SU-DHL-6 (cell line): Measurements from ENCODE around the gene RRAD.

Experiments used
- H2AFZ ChIP-seq: fragments of 200-600 bp; sonication (generic); 2 replicates; pipeline ENCODE4 v1.6.1; 2014; ENCODE audit warnings: low read depth, mild to moderate bottlenecking, moderate library complexity, mixed read lengths, antibody characterized with exemption, low read length; ENCODE audit not compliant: severe bottlenecking
- H3F3A ChIP-seq: fragments of 200-600 bp; shearing (Covaris generic); 2 replicates; pipeline ENCODE4 v1.6.0; 2016; ENCODE audit warnings: antibody characterized with exemption, mild to moderate bottlenecking; ENCODE audit not compliant: insufficient read depth
- H3K27ac ChIP-seq: fragments of 200-600 bp; sonication (generic); 2 replicates; pipeline ENCODE4 v1.5.1; 2016; ENCODE audit warnings: low read depth, mild to moderate bottlenecking, low read length, moderate library complexity, mixed read lengths
- H3K27me3 ChIP-seq: fragments of 200-600 bp; sonication (generic), shearing (Covaris generic); 2 replicates; pipeline ENCODE4 v1.6.0; 2014; ENCODE audit warnings: mild to moderate bottlenecking, low read length
- H3K36me3 ChIP-seq: fragments of 200-600 bp; sonication (generic); 2 replicates; pipeline ENCODE4 v1.6.1; 2014; ENCODE audit warnings: mild to moderate bottlenecking, low read length, mixed read lengths
- H3K4me2 ChIP-seq: fragments of 300-600, 200-600 bp; shearing (Covaris generic), sonication (generic); 2 replicates; pipeline ENCODE4 v1.6.0; 2014; ENCODE audit warnings: low read length, low read depth, mild to moderate bottlenecking; ENCODE audit not compliant: poor library complexity, severe bottlenecking
- H3K4me3 ChIP-seq: fragments of 200-600 bp; sonication (generic); 2 replicates; pipeline ENCODE4 v1.5.1; 2014; ENCODE audit warnings: antibody characterized with exemption, low read length, mild to moderate bottlenecking, mixed read lengths; ENCODE audit not compliant: insufficient read depth, poor library complexity, severe bottlenecking
- H3K79me2 ChIP-seq: fragments of 200-600 bp; sonication (generic); 2 replicates; pipeline ENCODE4 v1.6.1; 2014; ENCODE audit warnings: mild to moderate bottlenecking, low read length, moderate library complexity; ENCODE audit not compliant: insufficient read depth
- H3K9ac ChIP-seq: fragments of 200-600 bp; sonication (generic); 2 replicates; pipeline ENCODE4 v1.7.0; 2014; ENCODE audit warnings: mild to moderate bottlenecking, low read length
- H3K9me2 ChIP-seq: fragments of 200-600 bp; sonication (generic); replicated peaks from 2 replicates; pipeline ENCODE4 v1.6.1; 2014; ENCODE audit warnings: low read length; ENCODE audit not compliant: insufficient read depth
- H3K9me3 ChIP-seq: fragments of 200-600 bp; sonication (generic); 2 replicates; pipeline ENCODE4 v1.6.1; 2014; ENCODE audit warnings: low read length, mixed read lengths; ENCODE audit not compliant: insufficient read depth
- H4K20me1 ChIP-seq: fragments of 200-600 bp; sonication (generic); 2 replicates; pipeline ENCODE4 v1.6.1; 2014; ENCODE audit warnings: low read depth, mild to moderate bottlenecking, antibody characterized with exemption, low read length, moderate library complexity, mixed read lengths
- EZH2phosphoT487 ChIP-seq: fragments of 200-600 bp; sonication (generic), shearing (Covaris generic); conservative IDR thresholded peaks from 2 replicates; pipeline ENCODE4 v1.6.1; 2018; ENCODE audit warnings: mild to moderate bottlenecking, antibody characterized with exemption, low read length, moderate library complexity, mixed read lengths
- TF ChIP-seq, protein P1 (sequence below): fragments of 200-600 bp; sonication (generic); IDR thresholded peaks from one replicate; pipeline ENCODE4 v1.5.1; 2017; ENCODE audit warnings: antibody characterized with exemption, mild to moderate bottlenecking, low read length, moderate library complexity; ENCODE audit not compliant: insufficient read depth, poor library complexity, severe bottlenecking

Gene RRAD

DNA sequence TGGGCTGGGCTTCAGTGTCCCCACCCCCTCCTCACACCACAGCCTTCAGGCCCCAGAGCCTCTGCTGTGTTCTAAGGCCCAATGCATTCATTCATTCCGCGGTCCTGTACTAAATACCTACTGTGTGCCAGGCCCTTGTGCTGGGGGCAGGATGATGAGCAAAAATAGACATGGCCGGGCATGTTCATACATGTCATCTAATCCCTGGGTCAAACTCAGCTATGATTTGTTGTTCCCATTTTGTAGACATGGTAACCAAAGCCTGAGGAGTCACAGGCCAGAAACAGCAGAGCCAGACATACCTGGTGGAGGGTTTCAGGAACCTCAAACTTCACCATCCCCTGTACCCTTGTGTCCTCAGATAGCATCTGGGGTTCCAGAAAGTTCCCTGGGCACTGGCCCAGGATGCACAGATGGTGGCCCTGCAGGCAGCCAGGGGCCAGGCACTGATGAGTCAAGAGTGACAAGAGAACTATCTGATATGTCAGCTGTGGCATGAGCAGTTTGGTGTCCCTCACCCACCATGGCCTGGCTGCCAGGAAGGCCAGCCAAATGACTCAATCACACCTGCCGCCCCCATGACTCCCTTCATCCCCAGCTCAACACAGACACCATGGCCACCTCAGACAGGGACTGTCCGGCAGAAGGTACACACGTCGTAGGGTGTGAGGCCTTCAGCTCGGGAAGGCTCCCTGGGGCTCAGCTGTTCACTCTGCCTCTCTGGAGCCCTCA, 2.7 kb upstream of the RRAD start:
- no peaks in the 10 kb centered on the region for H3K27me3 ChIP-seq
- TF ChIP-seq, protein P1, sequence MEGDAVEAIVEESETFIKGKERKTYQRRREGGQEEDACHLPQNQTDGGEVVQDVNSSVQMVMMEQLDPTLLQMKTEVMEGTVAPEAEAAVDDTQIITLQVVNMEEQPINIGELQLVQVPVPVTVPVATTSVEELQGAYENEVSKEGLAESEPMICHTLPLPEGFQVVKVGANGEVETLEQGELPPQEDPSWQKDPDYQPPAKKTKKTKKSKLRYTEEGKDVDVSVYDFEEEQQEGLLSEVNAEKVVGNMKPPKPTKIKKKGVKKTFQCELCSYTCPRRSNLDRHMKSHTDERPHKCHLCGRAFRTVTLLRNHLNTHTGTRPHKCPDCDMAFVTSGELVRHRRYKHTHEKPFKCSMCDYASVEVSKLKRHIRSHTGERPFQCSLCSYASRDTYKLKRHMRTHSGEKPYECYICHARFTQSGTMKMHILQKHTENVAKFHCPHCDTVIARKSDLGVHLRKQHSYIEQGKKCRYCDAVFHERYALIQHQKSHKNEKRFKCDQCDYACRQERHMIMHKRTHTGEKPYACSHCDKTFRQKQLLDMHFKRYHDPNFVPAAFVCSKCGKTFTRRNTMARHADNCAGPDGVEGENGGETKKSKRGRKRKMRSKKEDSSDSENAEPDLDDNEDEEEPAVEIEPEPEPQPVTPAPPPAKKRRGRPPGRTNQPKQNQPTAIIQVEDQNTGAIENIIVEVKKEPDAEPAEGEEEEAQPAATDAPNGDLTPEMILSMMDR: no peak
- no peak for TF ChIP-seq EZH2phosphoT487
- H4K20me1 ChIP-seq: no peaks in the 10 kb centered on the region
- H3K9me2 ChIP-seq: no peaks in the 10 kb centered on the region
- no peak overlapping the region for H3K27ac ChIP-seq
- 0 out of 2 replicates have a peak, but pooled peaks cover 3% of the 10 kb centered on the region for H3F3A ChIP-seq
- no peaks in the 10 kb centered on the region for H3K79me2 ChIP-seq
- H3K4me3 ChIP-seq: no peak overlapping the region
- H3K36me3 ChIP-seq: no peaks in the 10 kb centered on the region
- H3K9ac ChIP-seq: no peak overlapping the region
- H2AFZ ChIP-seq: no peak overlapping the region
- H3K9me3 ChIP-seq: no peaks in the 10 kb centered on the region
- H3K4me2 ChIP-seq: no peak overlapping the region

DNA sequence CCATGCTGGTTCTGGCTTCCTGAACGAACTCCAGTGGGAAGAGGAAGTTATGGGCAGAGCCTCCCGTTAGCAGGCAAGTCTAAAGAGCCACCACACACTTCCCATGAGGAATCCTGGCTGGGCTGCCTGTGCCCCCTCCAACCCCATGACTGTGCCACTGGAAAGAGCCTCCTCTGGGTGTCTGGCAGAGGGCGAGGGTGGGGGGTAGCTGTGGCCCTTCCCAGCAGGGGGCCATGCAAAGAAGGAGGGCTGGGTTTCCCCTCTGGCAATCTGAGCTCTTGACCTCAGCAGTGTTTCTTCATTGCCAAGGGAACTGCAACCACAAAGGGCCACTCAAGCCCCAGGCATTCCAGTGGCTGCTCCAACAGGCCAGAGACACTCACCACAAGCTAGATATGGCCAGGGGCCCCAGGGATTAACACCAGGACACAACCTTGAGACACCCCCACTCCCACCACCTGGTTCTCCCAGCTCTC, 1.7 kb upstream of the RRAD start:
- Histone ChIP-seq H3K9ac (no peak overlapping the region), H3K4me2 (no peak overlapping the region), H4K20me1 (no peaks in the 10 kb centered on the region), H3K9me3 (no peaks in the 10 kb centered on the region), H3K27me3 (no peaks in the 10 kb centered on the region), H3F3A (0 out of 2 replicates have a peak, but pooled peaks cover 3% of the 10 kb centered on the region), H3K27ac (no peak overlapping the region), H2AFZ (no peak overlapping the region), H3K79me2 (no peaks in the 10 kb centered on the region), H3K4me3 (no peak overlapping the region), H3K36me3 (no peaks in the 10 kb centered on the region), H3K9me2 (no peaks in the 10 kb centered on the region)
- no peak for TF ChIP-seq EZH2phosphoT487
- TF ChIP-seq, protein P1: no peak

DNA sequence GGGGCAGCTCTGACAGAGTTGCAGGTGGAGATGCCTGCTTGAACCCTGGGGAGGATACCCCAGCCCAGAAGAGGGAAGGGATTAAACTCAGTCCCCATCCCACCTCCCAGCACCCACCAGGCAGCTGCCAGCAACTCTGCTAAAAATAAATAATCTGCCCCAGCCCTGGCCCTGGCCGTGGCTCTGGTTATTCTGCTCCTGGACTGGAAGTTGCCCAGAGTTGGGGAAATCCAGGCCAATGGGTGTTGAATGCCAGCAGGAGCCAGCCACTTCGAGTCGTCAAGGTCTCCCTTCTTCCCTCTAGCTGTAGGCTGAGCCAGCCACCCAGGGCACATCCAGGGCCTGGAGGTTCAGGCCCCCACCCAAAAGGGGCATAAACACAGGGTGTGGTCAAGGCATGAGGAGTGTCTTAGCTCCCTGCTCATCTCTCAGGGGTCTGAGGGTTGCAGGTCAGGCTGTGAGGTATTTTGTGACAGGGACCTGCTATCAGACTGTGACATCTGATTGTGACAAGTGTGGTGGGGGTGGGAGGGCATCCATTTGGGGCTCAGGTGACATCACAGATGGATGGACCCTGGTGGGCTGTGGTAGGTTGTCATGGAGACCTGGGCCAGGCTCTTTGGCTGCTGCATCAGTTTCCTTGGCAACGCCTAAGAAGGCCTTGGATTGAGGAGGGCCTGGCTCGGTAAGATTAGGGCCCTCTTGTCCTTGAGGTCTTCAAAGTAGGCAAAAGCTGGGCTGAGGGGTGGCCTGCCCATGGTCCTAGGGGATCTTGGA, 1.0 kb upstream of the RRAD start:
- TF ChIP-seq, protein P1: no peak
- no peak for TF ChIP-seq EZH2phosphoT487
- no peak overlapping the region for H3K27ac ChIP-seq
- H3K9me3 ChIP-seq: no peaks in the 10 kb centered on the region
- no peaks in the 10 kb centered on the region for H3K79me2 ChIP-seq
- H4K20me1 ChIP-seq: no peaks in the 10 kb centered on the region
- H2AFZ ChIP-seq: no peak overlapping the region
- H3K9me2 ChIP-seq: no peaks in the 10 kb centered on the region
- no peaks in the 10 kb centered on the region for H3K36me3 ChIP-seq
- no peaks in the 10 kb centered on the region for H3K27me3 ChIP-seq
- H3K9ac ChIP-seq: no peak overlapping the region
- H3K4me2 ChIP-seq: no peak overlapping the region
- no peaks in the 10 kb centered on the region for H3F3A ChIP-seq
- H3K4me3 ChIP-seq: no peak overlapping the region
